GM23338 (cell line): ENCODE data around the gene UBA1.

Source experiments
- CREB1 ChIP-seq: fragments of 250-450 bp; sonication (Bioruptor Pico); IDR thresholded peaks from 2 replicates; pipeline ENCODE4 v1.5.0; 2020; ENCODE audit warnings: low read depth, mild to moderate bottlenecking, moderate library complexity
- CTCF ChIP-seq, 2 experiments: fragments of 200-600 bp in 1 of 2; sonication (generic) in 1 of 2; conservative IDR thresholded peaks; 2 replicates each; pipeline versions ENCODE4 v1.5.1 to v1.6.1; 2016 to 2017; ENCODE audit warnings: antibody characterized with exemption in 2 of 2, low read depth in 2 of 2, mild to moderate bottlenecking in 2 of 2, moderate library complexity in 1 of 2
- EZH2 ChIP-seq: fragments of 200-600 bp; sonication (generic); IDR thresholded peaks from one replicate; pipeline ENCODE4 v1.8.0; 2017; ENCODE audit warnings: antibody characterized with exemption, mild to moderate bottlenecking, low read depth; ENCODE audit not compliant: unreplicated experiment
- EZH2phosphoT487 ChIP-seq: fragments of 200-600 bp; sonication (generic); IDR thresholded peaks from one replicate; pipeline ENCODE4 v1.8.1; 2018; ENCODE audit warnings: antibody characterized with exemption; ENCODE audit not compliant: unreplicated experiment
- JUNB ChIP-seq: IDR thresholded peaks from one replicate; pipeline ENCODE4 v1.6.1; 2016; ENCODE audit warnings: antibody characterized with exemption; ENCODE audit not compliant: unreplicated experiment
- NANOG ChIP-seq: IDR thresholded peaks from 2 replicates; pipeline ENCODE4 v1.6.1; 2016; ENCODE audit warnings: antibody characterized with exemption, borderline replicate concordance
- POLR2AphosphoS5 ChIP-seq: IDR thresholded peaks from 2 replicates; pipeline ENCODE4 v1.6.1; 2016; ENCODE audit warnings: antibody characterized with exemption, low read depth
- STAT1 ChIP-seq: IDR thresholded peaks from one replicate; pipeline ENCODE4 v1.6.1; 2016; ENCODE audit warnings: antibody characterized with exemption; ENCODE audit not compliant: unreplicated experiment
- ZNF331 ChIP-seq: fragments of 250-450 bp; sonication (Bioruptor Pico); IDR thresholded peaks from 2 replicates; pipeline ENCODE4 v1.5.0; 2020; ENCODE audit warnings: low read depth, mild to moderate bottlenecking, moderate library complexity
- TF ChIP-seq, protein P1 (sequence below): IDR thresholded peaks from 2 replicates; pipeline ENCODE4 v1.6.1; 2016; ENCODE audit warnings: antibody characterized with exemption
- TF ChIP-seq, protein P2 (sequence below): IDR thresholded peaks from one replicate; pipeline ENCODE4 v1.6.1; 2018; ENCODE audit warnings: antibody characterized with exemption; ENCODE audit not compliant: unreplicated experiment
- TF ChIP-seq, protein P3 (sequence below): fragments of 250-450 bp; sonication (Bioruptor Pico); IDR thresholded peaks from 2 replicates; pipeline ENCODE4 v1.5.0; 2020; ENCODE audit warnings: mild to moderate bottlenecking, moderate library complexity

DNA sequence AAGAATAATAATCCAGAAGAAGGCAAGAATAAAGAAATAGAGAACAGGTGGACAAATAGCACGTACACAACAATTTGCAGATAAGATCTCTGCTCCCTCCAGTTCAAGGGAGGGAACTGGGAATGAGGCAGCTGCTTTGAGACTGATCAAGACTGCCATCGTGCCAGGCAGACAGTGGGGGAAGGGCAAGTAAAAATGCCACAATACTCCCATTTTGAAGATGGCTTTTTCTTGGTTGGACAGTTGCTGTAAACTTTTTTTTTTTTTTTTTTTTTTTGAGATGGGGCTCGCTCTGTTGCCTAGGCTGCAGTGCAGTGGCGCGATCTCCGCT lies 56.4 kb downstream of the UBA1 start:
- TF ChIP-seq CTCF (conservative IDR thresholded peaks at IDR 0.05; ENCODE audit: low read depth in 2 of 2) = no peak
- TF ChIP-seq ZNF331 = no peak
- no peak for TF ChIP-seq EZH2
- no peak for TF ChIP-seq POLR2AphosphoS5
- no peak for TF ChIP-seq CREB1 (CRISPR knock-in tag)
- no peak for TF ChIP-seq NANOG
- TF ChIP-seq, protein P1, sequence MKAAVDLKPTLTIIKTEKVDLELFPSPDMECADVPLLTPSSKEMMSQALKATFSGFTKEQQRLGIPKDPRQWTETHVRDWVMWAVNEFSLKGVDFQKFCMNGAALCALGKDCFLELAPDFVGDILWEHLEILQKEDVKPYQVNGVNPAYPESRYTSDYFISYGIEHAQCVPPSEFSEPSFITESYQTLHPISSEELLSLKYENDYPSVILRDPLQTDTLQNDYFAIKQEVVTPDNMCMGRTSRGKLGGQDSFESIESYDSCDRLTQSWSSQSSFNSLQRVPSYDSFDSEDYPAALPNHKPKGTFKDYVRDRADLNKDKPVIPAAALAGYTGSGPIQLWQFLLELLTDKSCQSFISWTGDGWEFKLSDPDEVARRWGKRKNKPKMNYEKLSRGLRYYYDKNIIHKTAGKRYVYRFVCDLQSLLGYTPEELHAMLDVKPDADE = no peak
- TF ChIP-seq, protein P2, sequence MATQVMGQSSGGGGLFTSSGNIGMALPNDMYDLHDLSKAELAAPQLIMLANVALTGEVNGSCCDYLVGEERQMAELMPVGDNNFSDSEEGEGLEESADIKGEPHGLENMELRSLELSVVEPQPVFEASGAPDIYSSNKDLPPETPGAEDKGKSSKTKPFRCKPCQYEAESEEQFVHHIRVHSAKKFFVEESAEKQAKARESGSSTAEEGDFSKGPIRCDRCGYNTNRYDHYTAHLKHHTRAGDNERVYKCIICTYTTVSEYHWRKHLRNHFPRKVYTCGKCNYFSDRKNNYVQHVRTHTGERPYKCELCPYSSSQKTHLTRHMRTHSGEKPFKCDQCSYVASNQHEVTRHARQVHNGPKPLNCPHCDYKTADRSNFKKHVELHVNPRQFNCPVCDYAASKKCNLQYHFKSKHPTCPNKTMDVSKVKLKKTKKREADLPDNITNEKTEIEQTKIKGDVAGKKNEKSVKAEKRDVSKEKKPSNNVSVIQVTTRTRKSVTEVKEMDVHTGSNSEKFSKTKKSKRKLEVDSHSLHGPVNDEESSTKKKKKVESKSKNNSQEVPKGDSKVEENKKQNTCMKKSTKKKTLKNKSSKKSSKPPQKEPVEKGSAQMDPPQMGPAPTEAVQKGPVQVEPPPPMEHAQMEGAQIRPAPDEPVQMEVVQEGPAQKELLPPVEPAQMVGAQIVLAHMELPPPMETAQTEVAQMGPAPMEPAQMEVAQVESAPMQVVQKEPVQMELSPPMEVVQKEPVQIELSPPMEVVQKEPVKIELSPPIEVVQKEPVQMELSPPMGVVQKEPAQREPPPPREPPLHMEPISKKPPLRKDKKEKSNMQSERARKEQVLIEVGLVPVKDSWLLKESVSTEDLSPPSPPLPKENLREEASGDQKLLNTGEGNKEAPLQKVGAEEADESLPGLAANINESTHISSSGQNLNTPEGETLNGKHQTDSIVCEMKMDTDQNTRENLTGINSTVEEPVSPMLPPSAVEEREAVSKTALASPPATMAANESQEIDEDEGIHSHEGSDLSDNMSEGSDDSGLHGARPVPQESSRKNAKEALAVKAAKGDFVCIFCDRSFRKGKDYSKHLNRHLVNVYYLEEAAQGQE = no peak
- TF ChIP-seq EZH2phosphoT487 = no peak
- no peak for TF ChIP-seq JUNB
- TF ChIP-seq STAT1 = no peak
- TF ChIP-seq, protein P3, sequence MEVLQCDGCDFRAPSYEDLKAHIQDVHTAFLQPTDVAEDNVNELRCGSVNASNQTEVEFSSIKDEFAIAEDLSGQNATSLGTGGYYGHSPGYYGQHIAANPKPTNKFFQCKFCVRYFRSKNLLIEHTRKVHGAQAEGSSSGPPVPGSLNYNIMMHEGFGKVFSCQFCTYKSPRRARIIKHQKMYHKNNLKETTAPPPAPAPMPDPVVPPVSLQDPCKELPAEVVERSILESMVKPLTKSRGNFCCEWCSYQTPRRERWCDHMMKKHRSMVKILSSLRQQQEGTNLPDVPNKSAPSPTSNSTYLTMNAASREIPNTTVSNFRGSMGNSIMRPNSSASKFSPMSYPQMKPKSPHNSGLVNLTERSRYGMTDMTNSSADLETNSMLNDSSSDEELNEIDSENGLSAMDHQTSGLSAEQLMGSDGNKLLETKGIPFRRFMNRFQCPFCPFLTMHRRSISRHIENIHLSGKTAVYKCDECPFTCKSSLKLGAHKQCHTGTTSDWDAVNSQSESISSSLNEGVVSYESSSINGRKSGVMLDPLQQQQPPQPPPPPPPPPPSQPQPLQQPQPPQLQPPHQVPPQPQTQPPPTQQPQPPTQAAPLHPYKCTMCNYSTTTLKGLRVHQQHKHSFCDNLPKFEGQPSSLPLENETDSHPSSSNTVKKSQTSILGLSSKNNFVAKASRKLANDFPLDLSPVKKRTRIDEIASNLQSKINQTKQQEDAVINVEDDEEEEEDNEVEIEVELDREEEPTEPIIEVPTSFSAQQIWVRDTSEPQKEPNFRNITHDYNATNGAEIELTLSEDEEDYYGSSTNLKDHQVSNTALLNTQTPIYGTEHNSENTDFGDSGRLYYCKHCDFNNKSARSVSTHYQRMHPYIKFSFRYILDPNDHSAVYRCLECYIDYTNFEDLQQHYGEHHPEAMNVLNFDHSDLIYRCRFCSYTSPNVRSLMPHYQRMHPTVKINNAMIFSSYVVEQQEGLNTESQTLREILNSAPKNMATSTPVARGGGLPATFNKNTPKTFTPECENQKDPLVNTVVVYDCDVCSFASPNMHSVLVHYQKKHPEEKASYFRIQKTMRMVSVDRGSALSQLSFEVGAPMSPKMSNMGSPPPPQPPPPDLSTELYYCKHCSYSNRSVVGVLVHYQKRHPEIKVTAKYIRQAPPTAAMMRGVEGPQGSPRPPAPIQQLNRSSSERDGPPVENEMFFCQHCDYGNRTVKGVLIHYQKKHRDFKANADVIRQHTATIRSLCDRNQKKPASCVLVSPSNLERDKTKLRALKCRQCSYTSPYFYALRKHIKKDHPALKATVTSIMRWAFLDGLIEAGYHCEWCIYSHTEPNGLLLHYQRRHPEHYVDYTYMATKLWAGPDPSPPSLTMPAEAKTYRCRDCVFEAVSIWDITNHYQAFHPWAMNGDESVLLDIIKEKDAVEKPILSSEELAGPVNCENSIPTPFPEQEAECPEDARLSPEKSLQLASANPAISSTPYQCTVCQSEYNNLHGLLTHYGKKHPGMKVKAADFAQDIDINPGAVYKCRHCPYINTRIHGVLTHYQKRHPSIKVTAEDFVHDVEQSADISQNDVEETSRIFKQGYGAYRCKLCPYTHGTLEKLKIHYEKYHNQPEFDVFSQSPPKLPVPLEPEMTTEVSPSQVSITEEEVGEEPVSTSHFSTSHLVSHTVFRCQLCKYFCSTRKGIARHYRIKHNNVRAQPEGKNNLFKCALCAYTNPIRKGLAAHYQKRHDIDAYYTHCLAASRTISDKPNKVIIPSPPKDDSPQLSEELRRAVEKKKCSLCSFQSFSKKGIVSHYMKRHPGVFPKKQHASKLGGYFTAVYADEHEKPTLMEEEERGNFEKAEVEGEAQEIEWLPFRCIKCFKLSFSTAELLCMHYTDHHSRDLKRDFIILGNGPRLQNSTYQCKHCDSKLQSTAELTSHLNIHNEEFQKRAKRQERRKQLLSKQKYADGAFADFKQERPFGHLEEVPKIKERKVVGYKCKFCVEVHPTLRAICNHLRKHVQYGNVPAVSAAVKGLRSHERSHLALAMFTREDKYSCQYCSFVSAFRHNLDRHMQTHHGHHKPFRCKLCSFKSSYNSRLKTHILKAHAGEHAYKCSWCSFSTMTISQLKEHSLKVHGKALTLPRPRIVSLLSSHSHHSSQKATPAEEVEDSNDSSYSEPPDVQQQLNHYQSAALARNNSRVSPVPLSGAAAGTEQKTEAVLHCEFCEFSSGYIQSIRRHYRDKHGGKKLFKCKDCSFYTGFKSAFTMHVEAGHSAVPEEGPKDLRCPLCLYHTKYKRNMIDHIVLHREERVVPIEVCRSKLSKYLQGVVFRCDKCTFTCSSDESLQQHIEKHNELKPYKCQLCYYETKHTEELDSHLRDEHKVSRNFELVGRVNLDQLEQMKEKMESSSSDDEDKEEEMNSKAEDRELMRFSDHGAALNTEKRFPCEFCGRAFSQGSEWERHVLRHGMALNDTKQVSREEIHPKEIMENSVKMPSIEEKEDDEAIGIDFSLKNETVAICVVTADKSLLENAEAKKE (CRISPR knock-in tag) = no peak
